HFF-Myc (cell line): ENCODE results near the gene LSP1.

Experiments
- DNase-seq: peaks from one replicate; pipeline ENCODE4 v3.0.0-alpha.2; 2011; ENCODE audit warnings: low read depth; ENCODE audit errors: extremely low read depth
- H3K4me3 ChIP-seq: replicated peaks from 2 replicates; pipeline ENCODE4 v1.5.1; 2011; ENCODE audit warnings: low read depth, mild to moderate bottlenecking, control low read depth, low read length
- CTCF ChIP-seq: IDR thresholded peaks from 2 replicates; pipeline ENCODE4 v1.5.1; 2012; ENCODE audit warnings: mild to moderate bottlenecking, low read depth, low read length, control low read depth; ENCODE audit errors: missing control alignments

The LSP1 gene

GRCh38 chr11:1931341-1932104 is 78.6 kb downstream of the LSP1 start:
- no peak for TF ChIP-seq CTCF
- peak; percentile 3 for DNase-seq
- H3K4me3 ChIP-seq = no peak overlapping the region

GRCh38 chr11:1932105-1932480 is 79.2 kb downstream of the LSP1 start:
- TF ChIP-seq CTCF = no peak
- H3K4me3 ChIP-seq = no peak overlapping the region
- no peak for DNase-seq

- no peak overlapping the region for H3K4me3 ChIP-seq
- TF ChIP-seq CTCF = no peak
- no peak for DNase-seq
Observed at GRCh38 chr11:1932681-1933080, 79.8 kb downstream of the LSP1 start.

- TF ChIP-seq CTCF = no peak
- H3K4me3 ChIP-seq = no peak overlapping the region
- no peak for DNase-seq
Observed at GRCh38 chr11:1933416-1934334, 80.8 kb downstream of the LSP1 start.

GRCh38 chr11:1934335-1935155 is 81.7 kb downstream of the LSP1 start:
- TF ChIP-seq CTCF = no peak
- no peak for DNase-seq
- no peak overlapping the region for H3K4me3 ChIP-seq
